Endothelial cell of umbilical vein (primary cell): ENCODE measurements around the gene CHST12.

Source experiments
- CTCF ChIP-seq, 2 donors: IDR thresholded peaks; 1 replicate in 1 of 2; 2 replicates in 1 of 2; pipeline ENCODE4 v1.5.1; 2011; ENCODE audit warnings: low read length in 2 of 2, mild to moderate bottlenecking in 2 of 2, moderate library complexity in 2 of 2, control low read depth in 1 of 2, inconsistent platforms in 1 of 2, low read depth in 1 of 2; ENCODE audit not compliant: insufficient read depth in 1 of 2; ENCODE audit errors: extremely low read depth in 1 of 2
- JUN ChIP-seq: IDR thresholded peaks from 2 replicates; pipeline ENCODE4 v1.6.1; 2011; ENCODE audit warnings: borderline replicate concordance, low read depth; ENCODE audit not compliant: insufficient read length, insufficient read depth
- POLR2A ChIP-seq: IDR thresholded peaks from 2 replicates; pipeline ENCODE4 v1.6.1; 2012; ENCODE audit warnings: low read depth, mild to moderate bottlenecking, control low read depth, low read length

GRCh38 chr7:2432910-2433712 lies 29.7 kb downstream of the CHST12 start:
- TF ChIP-seq JUN (no peak), CTCF (IDR thresholded peaks at IDR 0.05; ENCODE audit: extremely low read depth in 1 of 2, insufficient read depth in 1 of 2, low read depth in 1 of 2, low read length in 2 of 2) (no peak), POLR2A (no peak)
